ENCODE measurements around the gene QPCT.
"Not testable (repeated sequence)": the region's sequence is repeated elsewhere in the genome, so short reads cannot be mapped to it uniquely, and the experiment has no call there.

QPCT gene

DNA sequence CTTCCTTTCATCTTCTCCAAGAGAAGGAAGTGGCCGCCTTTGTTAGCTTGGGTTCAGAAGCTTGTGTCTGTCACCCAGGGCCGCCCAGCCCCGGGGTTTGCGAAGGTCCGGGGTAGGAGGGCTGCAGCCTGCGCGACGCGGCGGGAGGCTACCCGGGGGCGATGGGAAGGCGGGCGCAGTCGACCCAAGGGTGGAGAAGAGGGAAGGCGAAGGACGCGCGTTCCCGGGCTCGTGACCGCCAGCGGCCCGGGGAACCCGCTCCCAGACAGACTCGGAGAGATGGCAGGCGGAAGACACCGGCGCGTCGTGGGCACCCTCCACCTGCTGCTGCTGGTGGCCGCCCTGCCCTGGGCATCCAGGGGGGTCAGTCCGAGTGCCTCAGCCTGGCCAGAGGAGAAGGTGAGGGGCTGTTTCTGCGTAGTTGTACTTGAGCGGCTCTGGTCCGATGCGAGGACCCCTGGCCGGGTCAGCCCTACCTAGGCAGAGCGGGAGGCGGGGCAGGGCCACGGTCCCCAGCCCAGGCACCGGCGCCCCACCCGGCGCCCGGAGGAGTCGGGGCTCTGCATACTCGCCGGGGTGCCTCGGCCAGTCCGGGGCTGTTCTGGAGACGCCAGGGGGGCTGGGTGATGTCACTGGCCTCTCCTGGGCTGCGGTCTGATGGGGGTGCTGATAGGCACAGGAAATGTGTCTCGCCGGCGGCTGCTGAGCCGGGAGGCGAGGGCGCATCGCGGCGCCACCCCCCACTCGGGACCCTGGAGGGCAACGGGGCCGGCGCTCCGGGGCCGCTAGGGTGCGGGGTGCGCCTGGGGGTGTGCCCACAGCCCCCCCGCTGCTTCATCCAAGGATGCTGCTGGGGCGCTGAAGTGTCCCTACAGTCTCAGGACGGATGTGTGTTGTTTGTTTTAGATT, at the start of gene QPCT:
Gene QPCT, plus strand, starts transcription at position 178 of the 909 bp plus-strand sequence. Its CDS starts 102 bp downstream, at position 280.
- DNase-seq (ENCODE audit: low spot score) (peak; percentile 23), FAIRE-seq (no peak)

DNA sequence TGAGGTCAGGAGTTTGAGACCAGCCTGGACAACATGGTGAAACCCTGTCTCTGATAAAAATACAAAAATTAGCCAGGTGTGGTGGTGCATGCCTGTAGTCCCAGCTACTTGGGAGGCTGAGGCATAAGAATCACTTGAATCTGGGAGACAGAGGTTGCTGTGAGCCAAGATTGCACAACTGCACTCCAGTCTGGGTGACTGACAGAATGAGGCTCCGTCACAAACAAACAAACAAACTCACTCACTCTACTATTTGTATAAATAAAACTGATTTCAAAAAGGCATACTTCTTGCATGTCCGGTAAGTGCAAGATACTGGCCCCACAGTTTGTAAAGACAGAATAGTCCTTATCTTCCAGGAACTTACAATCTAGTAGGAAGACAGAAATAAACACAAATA, 49.6 kb upstream of the QPCT start:
- not testable (repeated sequence) for FAIRE-seq; DNase-seq (ENCODE audit: low spot score)

- FAIRE-seq = no peak
- no peak for DNase-seq (ENCODE audit: low spot score)
Observed at GRCh38 chr2:37295469-37296073, 48.9 kb upstream of the QPCT start.

DNA sequence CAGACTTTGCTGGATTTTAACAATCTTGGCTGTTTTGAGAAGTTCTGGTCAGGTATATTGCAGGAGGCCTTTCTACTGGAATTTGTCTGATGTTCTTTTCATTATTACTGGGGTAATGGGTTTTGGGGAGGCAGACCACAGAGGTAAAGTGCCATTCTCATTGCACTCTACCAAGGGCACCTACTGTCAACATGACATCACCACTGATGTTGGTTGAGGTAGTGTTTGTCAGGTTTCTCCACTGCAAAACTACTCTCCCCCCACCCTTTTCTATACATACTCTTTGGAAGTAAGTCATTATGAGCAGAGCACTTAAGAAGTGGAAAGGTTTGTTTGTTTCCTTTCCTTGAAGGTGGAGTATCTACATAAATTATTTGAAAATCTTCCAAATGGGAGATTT, 46.8 kb upstream of the QPCT start:
- DNase-seq (ENCODE audit: low spot score) (no peak), FAIRE-seq (no peak)

DNA sequence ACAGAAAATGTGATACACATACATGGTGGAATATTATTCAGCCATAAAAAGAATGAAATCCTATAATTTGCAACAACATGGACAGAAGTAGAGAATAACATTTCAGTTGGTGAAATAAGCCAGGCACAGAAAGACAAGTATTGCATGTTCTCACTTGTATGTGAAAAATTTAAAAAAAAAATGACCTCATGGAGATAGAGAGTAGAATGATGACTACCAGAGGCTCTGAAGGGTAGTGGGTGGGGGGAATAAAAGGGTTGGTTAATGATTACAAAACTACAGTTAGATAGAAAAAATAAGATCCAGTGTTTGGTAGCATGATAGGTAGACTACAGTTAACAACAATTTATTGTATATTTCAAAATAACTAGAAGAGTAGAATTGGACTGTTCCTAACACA, 44.3 kb upstream of the QPCT start:
- FAIRE-seq (no peak), DNase-seq (ENCODE audit: low spot score) (peak; percentile 17)

DNA sequence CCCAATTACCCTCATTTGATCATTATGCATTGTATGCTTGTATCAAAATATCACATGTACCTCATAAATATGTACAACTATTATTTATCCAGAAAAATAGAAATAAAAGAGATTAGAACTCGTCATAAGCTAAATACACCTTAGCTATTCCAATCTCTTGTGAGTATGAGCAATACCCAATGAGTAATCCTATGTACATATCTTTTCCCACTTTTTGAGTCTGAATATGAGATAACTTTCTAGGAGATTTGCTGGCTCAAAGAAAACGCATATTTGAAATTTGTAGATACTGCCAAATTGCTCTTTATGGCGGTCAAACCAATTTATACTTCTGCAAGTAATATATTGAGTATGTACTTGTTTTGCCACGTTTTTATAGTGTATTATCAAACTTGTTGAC, 43.9 kb upstream of the QPCT start:
- DNase-seq (ENCODE audit: low spot score) (peak; percentile 17), FAIRE-seq (peak; percentile 56)

GRCh38 chr2:37301408-37301807, 43.0 kb upstream of the QPCT start:
- FAIRE-seq = no peak
- DNase-seq (ENCODE audit: low spot score) = no peak

DNA sequence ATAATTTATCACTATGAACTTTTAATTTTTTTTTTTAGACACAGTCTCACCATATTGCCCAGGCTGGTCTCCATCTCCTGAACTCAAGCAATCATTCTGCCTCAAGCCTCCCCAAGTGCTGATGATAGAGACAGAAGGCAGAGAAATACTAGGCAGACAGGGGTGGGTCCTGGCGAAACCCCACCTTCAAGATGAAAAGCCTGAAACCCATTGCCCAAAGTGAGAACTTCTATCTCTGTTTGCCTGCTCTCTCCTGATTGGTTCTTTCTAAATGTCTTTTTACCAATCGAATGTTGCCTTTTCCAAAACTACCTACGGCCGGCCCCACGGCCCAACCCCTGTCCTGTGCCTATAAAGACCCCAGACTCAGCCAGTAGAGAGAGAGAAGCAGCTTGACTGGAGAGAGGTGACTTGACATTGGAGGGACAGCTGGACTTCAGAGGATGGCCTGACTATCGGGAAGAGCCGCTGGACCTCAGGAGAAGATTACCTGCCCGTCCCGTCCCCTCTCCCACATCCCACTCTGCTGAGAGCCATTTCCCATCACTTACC, 41.7 kb upstream of the QPCT start:
- DNase-seq (ENCODE audit: low spot score) (no peak), FAIRE-seq (no peak)

DNA sequence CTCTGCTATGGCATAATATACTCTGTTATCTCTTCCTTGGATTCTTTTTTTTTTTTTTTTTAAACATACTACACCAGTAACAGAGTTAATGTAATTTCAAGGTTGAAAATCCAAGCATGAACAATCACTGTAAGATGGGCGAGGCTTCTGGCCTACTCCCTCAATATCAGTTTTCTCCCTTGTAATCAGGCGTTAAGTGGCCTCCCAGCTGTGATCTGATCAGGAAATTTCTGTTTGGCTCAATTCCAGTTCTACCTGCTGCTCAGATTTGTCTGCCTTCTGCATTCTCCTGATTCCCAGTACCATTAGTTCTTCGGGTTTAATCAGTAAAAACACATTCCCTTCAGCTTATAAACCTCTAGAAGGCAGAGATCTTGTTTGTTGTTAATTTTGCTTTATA, 38.4 kb upstream of the QPCT start:
- no peak for DNase-seq (ENCODE audit: low spot score)
- FAIRE-seq = no peak

- DNase-seq (ENCODE audit: low spot score) (no peak), FAIRE-seq (no peak)
Observed at GRCh38 chr2:37307500-37307899, 36.9 kb upstream of the QPCT start.

- DNase-seq (ENCODE audit: low spot score) (no peak), FAIRE-seq (no peak)
Observed at GRCh38 chr2:37315364-37315763, 29.1 kb upstream of the QPCT start.

DNA sequence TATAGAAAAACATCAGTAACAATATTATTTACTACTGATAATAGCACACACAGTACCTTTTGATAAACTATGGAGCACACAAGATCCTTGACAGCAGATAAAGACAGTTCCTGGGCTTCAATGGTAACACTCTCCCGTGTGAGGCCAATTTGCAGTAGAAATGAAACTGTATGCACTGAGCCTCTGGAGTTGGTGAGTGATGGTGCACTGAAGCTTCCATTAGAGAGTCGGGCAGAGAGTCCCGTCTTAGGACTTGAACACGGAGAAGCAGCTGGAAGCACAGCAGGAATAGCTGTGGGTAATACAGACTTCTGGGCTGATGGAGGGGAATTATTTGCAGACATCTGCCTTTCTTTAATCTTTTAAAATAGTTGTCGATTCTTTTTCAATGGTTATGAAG, 28.2 kb upstream of the QPCT start:
- DNase-seq (ENCODE audit: low spot score) (no peak), FAIRE-seq (no peak)

GRCh38 chr2:37317746-37318145, 26.7 kb upstream of the QPCT start:
- FAIRE-seq = no peak

GRCh38 chr2:37318401-37318800, 26.0 kb upstream of the QPCT start:
- FAIRE-seq (no peak), DNase-seq (ENCODE audit: low spot score) (no peak)

More at GRCh38 chr2:37317746-37318145, 26.7 kb upstream of the QPCT start:
- no peak for DNase-seq (ENCODE audit: low spot score)

DNA sequence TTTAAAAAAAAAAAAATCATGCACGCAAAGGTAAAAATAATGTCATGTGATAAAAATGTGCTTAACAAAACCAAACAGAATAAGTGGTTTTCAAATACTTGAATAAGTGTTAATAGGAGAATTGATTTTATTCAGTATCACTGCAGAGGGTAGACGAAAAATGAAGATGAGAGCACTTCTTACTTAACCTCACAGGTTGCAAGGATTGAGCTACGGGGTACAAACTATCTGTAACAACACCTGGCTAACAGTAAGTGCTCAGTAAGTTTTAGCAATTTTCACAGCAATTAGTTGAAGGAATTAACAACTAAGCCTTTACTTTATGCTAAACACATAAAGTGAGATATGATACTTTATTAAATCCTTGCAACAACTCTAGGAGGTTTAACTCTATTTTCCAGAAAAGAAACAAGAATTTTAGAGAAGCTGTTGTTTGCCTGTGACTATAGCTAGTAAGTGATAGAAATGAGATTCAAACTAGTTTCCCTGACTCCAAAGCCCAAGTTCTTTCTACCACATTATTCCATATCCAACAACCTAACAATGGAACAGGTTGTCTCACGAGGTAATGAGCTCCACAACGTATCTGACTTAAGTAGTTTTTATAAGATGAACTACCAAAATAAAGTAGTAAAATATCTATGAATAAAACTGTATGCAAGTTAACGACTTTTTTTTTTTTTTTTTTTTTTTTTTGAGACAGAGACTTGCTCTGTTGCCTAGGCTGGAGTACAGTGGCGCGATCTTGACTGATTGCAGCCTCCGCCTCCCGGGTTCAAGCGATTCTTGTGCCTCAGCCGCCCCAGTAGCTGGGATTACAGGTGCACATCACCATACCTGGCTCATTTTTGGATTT, 24.4 kb upstream of the QPCT start:
- FAIRE-seq = no peak
- no peak for DNase-seq (ENCODE audit: low spot score)

DNA sequence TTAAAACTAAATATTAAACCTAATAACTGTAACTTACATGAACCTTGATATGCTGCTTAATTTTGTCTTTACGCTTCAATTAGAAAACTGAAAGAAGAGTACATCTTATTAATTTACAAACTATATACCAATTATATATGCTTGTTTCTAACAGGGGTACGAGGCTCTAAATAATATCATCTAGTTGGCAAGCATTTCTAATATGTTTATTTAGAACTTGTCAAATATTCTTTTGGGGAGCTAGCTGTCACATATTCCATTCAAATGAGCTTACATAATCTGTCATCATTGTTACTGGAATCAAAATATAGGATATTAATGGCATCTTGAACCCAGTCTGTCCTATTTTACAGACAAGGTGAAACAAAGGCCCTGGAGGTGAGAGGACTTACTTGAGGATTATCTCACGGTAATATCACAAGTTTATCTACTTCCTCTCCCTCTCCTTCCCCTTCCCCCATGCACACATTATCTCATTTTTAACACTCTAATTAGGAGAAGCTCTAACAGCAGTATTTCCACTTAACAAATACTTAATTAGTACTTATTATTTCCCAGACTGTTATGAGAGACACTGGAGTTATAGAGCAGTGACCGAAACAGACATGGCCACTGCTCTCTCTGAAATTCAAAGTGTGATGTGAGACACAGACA, 23.3 kb upstream of the QPCT start:
- FAIRE-seq (no peak), DNase-seq (ENCODE audit: low spot score) (no peak)

DNA sequence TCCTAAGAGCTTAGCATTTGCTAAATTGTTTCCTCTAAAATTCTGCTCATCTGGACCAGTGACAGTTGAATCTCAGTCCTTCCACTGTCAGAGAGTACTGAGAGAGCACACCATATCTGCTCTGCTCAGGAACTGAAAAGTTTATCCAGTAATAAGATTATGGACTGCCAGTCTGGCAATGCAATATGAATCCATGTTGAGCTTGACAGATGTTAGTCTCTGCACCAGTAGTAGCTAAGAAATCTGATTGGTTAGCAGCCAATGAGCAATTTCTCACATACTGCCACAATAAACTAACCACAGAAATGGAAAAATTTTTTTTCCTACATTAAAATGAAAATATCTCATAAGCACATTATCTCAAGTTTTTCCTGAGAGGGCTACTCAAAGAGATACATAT, 22.1 kb upstream of the QPCT start:
- DNase-seq (ENCODE audit: low spot score) = no peak

DNA sequence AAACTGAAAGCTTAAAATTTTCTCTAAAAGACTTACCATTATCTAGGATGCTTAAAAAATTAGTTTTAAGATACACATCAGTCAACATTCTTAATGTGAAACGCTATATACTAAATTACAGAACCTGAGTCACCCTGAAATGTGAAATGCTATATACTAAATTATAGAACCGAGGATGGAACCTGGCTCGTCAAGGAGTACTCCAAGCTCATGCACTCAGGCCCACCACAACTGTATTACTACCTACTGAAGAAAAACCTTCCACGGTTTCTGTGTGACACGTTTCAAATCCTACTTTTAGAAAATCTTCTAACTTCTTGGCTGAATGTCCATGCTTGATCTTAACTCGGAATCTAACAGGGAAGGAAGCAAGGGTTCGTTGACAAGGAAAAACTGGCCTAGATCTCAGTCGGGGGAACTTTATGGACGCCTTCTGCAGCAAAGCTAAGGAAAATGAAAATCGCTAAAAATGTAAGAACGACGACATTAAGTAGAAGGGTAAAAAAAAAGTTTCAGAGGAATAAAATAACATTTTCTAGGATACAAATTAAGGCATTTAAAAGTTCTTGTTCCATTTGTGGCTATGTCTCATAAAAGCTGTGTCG, 21.2 kb upstream of the QPCT start:
- FAIRE-seq = no peak
- no peak for DNase-seq (ENCODE audit: low spot score)

More for the DNA sequence above, 22.1 kb upstream of the QPCT start:
- FAIRE-seq = no peak

DNA sequence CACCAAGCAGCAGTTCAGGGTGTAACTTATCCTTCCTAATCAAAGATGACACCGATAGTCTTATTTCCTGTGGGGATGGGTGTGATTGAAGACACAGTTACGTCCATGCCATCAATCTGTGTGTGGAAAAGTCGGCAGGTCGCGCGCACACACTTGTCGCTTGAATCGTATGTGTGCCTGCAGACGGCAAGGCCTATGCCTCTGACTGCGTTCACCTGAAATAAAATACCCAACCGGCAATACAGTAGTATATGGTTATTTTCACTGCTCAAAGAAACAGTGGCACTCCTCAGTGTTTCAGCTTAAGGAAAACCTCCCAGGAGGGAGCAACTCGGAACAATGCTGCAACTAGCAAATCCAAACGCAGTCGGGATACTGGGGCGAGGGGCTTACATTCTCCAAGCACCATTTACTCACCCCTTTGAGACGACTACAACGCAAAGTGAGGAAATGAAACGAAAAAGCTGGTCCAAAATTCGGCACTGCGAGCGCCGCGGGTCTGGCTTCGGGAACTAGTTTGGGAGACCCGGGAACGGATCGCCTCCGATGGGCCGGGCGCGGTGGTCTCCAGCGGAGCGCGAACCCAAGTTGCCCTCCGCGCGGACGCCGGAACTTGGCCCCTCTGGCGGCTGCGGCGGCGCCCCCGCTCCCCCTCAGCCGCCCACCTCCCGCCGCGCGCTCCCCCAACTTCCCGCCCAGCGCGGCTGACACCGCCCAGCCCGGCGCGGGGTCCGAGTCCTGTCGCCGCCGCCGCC, 20.5 kb upstream of the QPCT start:
- FAIRE-seq = no peak
- peak; percentile 22 for DNase-seq (ENCODE audit: low spot score)

DNA sequence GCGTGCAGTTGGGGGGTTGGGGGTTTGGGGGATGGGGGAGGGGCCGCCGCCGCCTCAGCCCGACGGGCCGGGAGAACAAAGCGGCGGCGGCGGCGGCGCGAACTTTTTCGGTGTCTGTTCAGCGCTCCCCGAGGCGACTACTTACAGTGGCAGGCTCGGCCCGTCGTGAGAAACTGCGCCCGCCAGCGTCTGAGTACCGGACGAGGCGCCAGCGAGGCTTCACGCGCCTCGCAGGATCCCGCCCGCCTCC, 20.0 kb upstream of the QPCT start:
- no peak for FAIRE-seq
- peak; percentile 50 for DNase-seq (ENCODE audit: low spot score)
